Stimulated activated CD4-positive, alpha-beta T cell treated with anti-CD3 and anti-CD28 coated beads, TNF-alpha, amount 100 ng/mL, for 4 hours (primary cell): ENCODE results near the gene IGFL2.
"Not testable (repeated sequence)": the region's sequence is repeated elsewhere in the genome, so short reads cannot be mapped to it uniquely, and the experiment has no call there.

Experiments used
- DNase-seq, 3 experiments: peaks; one replicate each; pipeline ENCODE4 v3.0.0-alpha.2; 2020; ENCODE audit warnings: low read depth in 3 of 3

Gene IGFL2

GRCh38 chr19:46189971-46190888, 42.2 kb downstream of the IGFL2 start:
- no peak for DNase-seq

- no peak for DNase-seq
These were observed 43.3 kb downstream of the IGFL2 start for GRCh38 chr19:46191356-46191755.

GRCh38 chr19:46191972-46192371, 43.9 kb downstream of the IGFL2 start:
- DNase-seq: no peak

GRCh38 chr19:46192626-46192991, 44.6 kb downstream of the IGFL2 start:
- DNase-seq: not testable (repeated sequence)

GRCh38 chr19:46192992-46193650, 45.1 kb downstream of the IGFL2 start:
- no peak for DNase-seq

- no peak for DNase-seq
These were observed 45.6 kb downstream of the IGFL2 start for GRCh38 chr19:46193678-46194077.

- DNase-seq: no peak
These were observed 47.1 kb downstream of the IGFL2 start for GRCh38 chr19:46195104-46195503.

- not testable (repeated sequence) for DNase-seq
These were observed 47.9 kb downstream of the IGFL2 start for GRCh38 chr19:46195919-46196318.

GRCh38 chr19:46196410-46197124, 48.5 kb downstream of the IGFL2 start:
- DNase-seq: no peak

- DNase-seq: no peak
These were observed 49.5 kb downstream of the IGFL2 start for GRCh38 chr19:46197314-46198070.

GRCh38 chr19:46198756-46199155, 50.7 kb downstream of the IGFL2 start:
- DNase-seq: no peak

GRCh38 chr19:46201454-46202310, 53.6 kb downstream of the IGFL2 start:
- DNase-seq: no peak

- DNase-seq: no peak
These were observed 54.4 kb downstream of the IGFL2 start for GRCh38 chr19:46202426-46202825.

- DNase-seq: no peak
These were observed 55.1 kb downstream of the IGFL2 start for GRCh38 chr19:46202872-46203860.

GRCh38 chr19:46204008-46204407, 56.0 kb downstream of the IGFL2 start:
- no peak for DNase-seq

GRCh38 chr19:46205183-46205984, 57.3 kb downstream of the IGFL2 start:
- no peak for DNase-seq

- no peak for DNase-seq
These were observed 58.1 kb downstream of the IGFL2 start for GRCh38 chr19:46206176-46206575.

- no peak for DNase-seq
These were observed 58.6 kb downstream of the IGFL2 start for GRCh38 chr19:46206682-46207081.

GRCh38 chr19:46207858-46208257, 59.8 kb downstream of the IGFL2 start:
- DNase-seq: not testable (repeated sequence)
